Body of pancreas (tissue), 4 donors: Measurements from ENCODE around the gene ZKSCAN7.

Experiments used
- POLR2A ChIP-seq, 3 donors: fragments of 450-650 bp; IDR thresholded peaks; one replicate each; pipeline ENCODE4 v1.6.1; 2016; ENCODE audit warnings: antibody characterized with exemption in 3 of 3, mild to moderate bottlenecking in 2 of 3
- TF ChIP-seq, protein P1 (sequence below), 7 experiments: fragments of 450-650 bp in 4 of 7; fragments of 200-600 bp in 3 of 7; sonication (generic) in 3 of 7; IDR thresholded peaks; one replicate each; pipeline ENCODE4 v1.5.1; 2016 to 2019; ENCODE audit warnings: antibody characterized with exemption in 7 of 7

- TF ChIP-seq, protein P1, sequence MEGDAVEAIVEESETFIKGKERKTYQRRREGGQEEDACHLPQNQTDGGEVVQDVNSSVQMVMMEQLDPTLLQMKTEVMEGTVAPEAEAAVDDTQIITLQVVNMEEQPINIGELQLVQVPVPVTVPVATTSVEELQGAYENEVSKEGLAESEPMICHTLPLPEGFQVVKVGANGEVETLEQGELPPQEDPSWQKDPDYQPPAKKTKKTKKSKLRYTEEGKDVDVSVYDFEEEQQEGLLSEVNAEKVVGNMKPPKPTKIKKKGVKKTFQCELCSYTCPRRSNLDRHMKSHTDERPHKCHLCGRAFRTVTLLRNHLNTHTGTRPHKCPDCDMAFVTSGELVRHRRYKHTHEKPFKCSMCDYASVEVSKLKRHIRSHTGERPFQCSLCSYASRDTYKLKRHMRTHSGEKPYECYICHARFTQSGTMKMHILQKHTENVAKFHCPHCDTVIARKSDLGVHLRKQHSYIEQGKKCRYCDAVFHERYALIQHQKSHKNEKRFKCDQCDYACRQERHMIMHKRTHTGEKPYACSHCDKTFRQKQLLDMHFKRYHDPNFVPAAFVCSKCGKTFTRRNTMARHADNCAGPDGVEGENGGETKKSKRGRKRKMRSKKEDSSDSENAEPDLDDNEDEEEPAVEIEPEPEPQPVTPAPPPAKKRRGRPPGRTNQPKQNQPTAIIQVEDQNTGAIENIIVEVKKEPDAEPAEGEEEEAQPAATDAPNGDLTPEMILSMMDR (IDR thresholded peaks at IDR 0.05): no peak
- no peak for TF ChIP-seq POLR2A (IDR thresholded peaks at IDR 0.05)
Observed at GRCh38 chr3:44561076-44561475, 6.1 kb downstream of the ZKSCAN7 start.
